Measurements from ENCODE around the gene BNC1.
"Not testable (repeated sequence)": the region's sequence is repeated elsewhere in the genome, so short reads cannot be mapped to it uniquely, and the experiment has no call there.

BNC1 gene

GRCh38 chr15:83248151-83249029 lies 36.1 kb downstream of the BNC1 start:
- peak in 1 of 4 experiments; percentile 14 for DNase-seq (ENCODE audit: low read depth in 4 of 4, low spot score in 1 of 4)

- DNase-seq (ENCODE audit: low read depth in 4 of 4, low spot score in 1 of 4): no peak
Observed at GRCh38 chr15:83243634-83244033, 40.8 kb downstream of the BNC1 start.

GRCh38 chr15:83230242-83230641 lies 54.2 kb downstream of the BNC1 start:
- DNase-seq (ENCODE audit: low read depth in 4 of 4, low spot score in 1 of 4): no peak

- DNase-seq (ENCODE audit: low read depth in 4 of 4, low spot score in 1 of 4): no peak
Observed at GRCh38 chr15:83225449-83225848, 59.0 kb downstream of the BNC1 start.

GRCh38 chr15:83221781-83222180 lies 62.7 kb downstream of the BNC1 start:
- not testable (repeated sequence) for DNase-seq (ENCODE audit: low read depth in 4 of 4, low spot score in 1 of 4)

GRCh38 chr15:83219026-83219425 lies 65.4 kb downstream of the BNC1 start:
- no peak for DNase-seq (ENCODE audit: low read depth in 4 of 4, low spot score in 1 of 4)

GRCh38 chr15:83215306-83215705 lies 69.2 kb downstream of the BNC1 start:
- DNase-seq (ENCODE audit: low read depth in 4 of 4, low spot score in 1 of 4): no peak

- DNase-seq (ENCODE audit: low read depth in 4 of 4, low spot score in 1 of 4): no peak
Observed at GRCh38 chr15:83210619-83211018, 73.8 kb downstream of the BNC1 start.

GRCh38 chr15:83209333-83209732 lies 75.1 kb downstream of the BNC1 start:
- no peak for DNase-seq (ENCODE audit: low read depth in 4 of 4, low spot score in 1 of 4)

- DNase-seq (ENCODE audit: low read depth in 4 of 4, low spot score in 1 of 4): no peak
Observed at GRCh38 chr15:83208367-83208661, 76.2 kb downstream of the BNC1 start.

GRCh38 chr15:83207660-83208366 lies 76.7 kb downstream of the BNC1 start, which contains the start of gene HDGFL3:
HDGFL3 (minus strand) TSS chr15:83207823; CDS start chr15:83207414, 409 bp downstream.
- DNase-seq (ENCODE audit: low read depth in 4 of 4, low spot score in 1 of 4): no peak

GRCh38 chr15:83207009-83207659 lies 77.3 kb downstream of the BNC1 start:
- DNase-seq (ENCODE audit: low read depth in 4 of 4, low spot score in 1 of 4): no peak

GRCh38 chr15:83206526-83207008 lies 77.9 kb downstream of the BNC1 start:
- no peak for DNase-seq (ENCODE audit: low read depth in 4 of 4, low spot score in 1 of 4)

All from stimulated activated CD4-positive, alpha-beta T cell treated with anti-CD3 and anti-CD28 coated beads, Interleukin-1b, Interleukin-23, amount 100 ng/mL, for 24 hours (primary cell).